K562 (cell line): Measurements from ENCODE around the gene ZDHHC5. TPM values are rescaled to one million over a fixed set of nuclear protein-coding genes. Genes with fewer than 3 reads are reported as not detected.
A peak's percentile ranks its signal among the peaks of the same experiment; 100 is the strongest.

Experiments
- CBFA2T2 ChIP-seq: fragments of 450-650 bp; conservative IDR thresholded peaks from 2 replicates; pipeline ENCODE4 v1.6.1; 2017; ENCODE audit warnings: mild to moderate bottlenecking
- DIDO1 ChIP-seq: fragments of 450-650 bp; IDR thresholded peaks from 2 replicates; pipeline ENCODE4 v1.6.1; 2016; ENCODE audit warnings: low read depth, missing biosample characterization, missing genetic modification characterization
- ESRRA ChIP-seq: fragments of 450-650 bp; IDR thresholded peaks from 2 replicates; pipeline ENCODE4 v1.6.1; 2014; ENCODE audit warnings: low read depth, mild to moderate bottlenecking, moderate library complexity, borderline replicate concordance
- HDAC1 ChIP-seq, 2 experiments: fragments of 450-650 bp; IDR thresholded peaks; 2 replicates each; pipeline ENCODE4 v1.6.1; 2016 to 2017; ENCODE audit warnings: inconsistent platforms in 1 of 2, mild to moderate bottlenecking in 1 of 2, moderate library complexity in 1 of 2
- HMG20A ChIP-seq: fragments of 450-650 bp; formaldehyde crosslinking; conservative IDR thresholded peaks from 2 replicates; pipeline ENCODE4 v1.4.0; 2020; ENCODE audit warnings: mild to moderate bottlenecking, mixed read lengths
- NCOA1 ChIP-seq: fragments of 450-650 bp; IDR thresholded peaks from 2 replicates; pipeline ENCODE4 v1.6.1; 2016; ENCODE audit warnings: low read depth
- PHF20 ChIP-seq: fragments of 450-650 bp; IDR thresholded peaks from 2 replicates; pipeline ENCODE4 v1.6.1; 2018; ENCODE audit not compliant: partially characterized antibody
- RBFOX2 ChIP-seq: fragments of 200-400 bp; formaldehyde crosslinking; IDR thresholded peaks from 2 replicates; pipeline ENCODE4 v1.6.1; 2017; ENCODE audit warnings: low read depth, mild to moderate bottlenecking, low read length, moderate library complexity
- RFX1 ChIP-seq: fragments of 450-650 bp; IDR thresholded peaks from 2 replicates; pipeline ENCODE4 v1.6.1; 2016; ENCODE audit warnings: mild to moderate bottlenecking, moderate library complexity
- SIRT6 ChIP-seq: IDR thresholded peaks from one replicate; pipeline ENCODE4 v1.6.1; 2012; ENCODE audit warnings: low read depth, mild to moderate bottlenecking, control low read depth, inconsistent platforms, low read length, moderate library complexity
- SLC30A9 ChIP-seq: fragments of 250-450 bp; sonication (Bioruptor Pico); IDR thresholded peaks from 2 replicates; pipeline ENCODE4 v1.8.0; 2022; ENCODE audit warnings: mild to moderate bottlenecking, moderate library complexity
- TAF1 ChIP-seq: IDR thresholded peaks from 2 replicates; pipeline ENCODE4 v1.6.1; 2011; ENCODE audit warnings: mild to moderate bottlenecking, low read length, moderate library complexity; ENCODE audit not compliant: insufficient read depth, control insufficient read depth, severe bottlenecking; ENCODE audit errors: extremely low read depth
- TCF7L2 ChIP-seq: fragments of 150-350 bp; IDR thresholded peaks from 2 replicates; pipeline ENCODE4 v1.6.1; 2016; ENCODE audit warnings: low read depth, mild to moderate bottlenecking, low read length, moderate library complexity
- TRIM28 ChIP-seq: fragments of 450-650 bp; IDR thresholded peaks from 2 replicates; pipeline ENCODE4 v1.6.1; 2017
- ZNF140 ChIP-seq: fragments of 250-450 bp; sonication (Bioruptor Pico); IDR thresholded peaks from 2 replicates; pipeline ENCODE4 v1.8.0; 2021; ENCODE audit warnings: moderate library complexity, mild to moderate bottlenecking, inconsistent platforms
- ZNF165 ChIP-seq: fragments of 250-450 bp; sonication (Bioruptor Pico); IDR thresholded peaks from 2 replicates; pipeline ENCODE4 v1.4.0; 2020; ENCODE audit warnings: borderline replicate concordance
- ZNF239 ChIP-seq: fragments of 250-450 bp; sonication (Bioruptor Pico); IDR thresholded peaks from 2 replicates; pipeline ENCODE4 v1.4.0; 2020; ENCODE audit warnings: mild to moderate bottlenecking
- ZNF24 ChIP-seq: fragments of 450-650 bp; IDR thresholded peaks from 2 replicates; pipeline ENCODE4 v1.6.1; 2016
- ZNF263 ChIP-seq: sonication (generic); formaldehyde crosslinking; IDR thresholded peaks from 2 replicates; pipeline ENCODE4 v1.8.0; 2022; ENCODE audit warnings: mild to moderate bottlenecking, missing genetic modification reagents, borderline replicate concordance
- ZNF583 ChIP-seq: fragments of 250-450 bp; sonication (Bioruptor Pico); IDR thresholded peaks from 2 replicates; pipeline ENCODE4 v1.4.0; 2020
- ZNF75A ChIP-seq: fragments of 450-650 bp; formaldehyde crosslinking; IDR thresholded peaks from 2 replicates; pipeline ENCODE4 v1.4.0; 2020; ENCODE audit warnings: mild to moderate bottlenecking
- polyA plus RNA-seq, 8 experiments: library from polyadenylated mRNA; depleted of rRNA in 4 of 8; stranded (reverse) in 5 of 8; unstranded in 3 of 8; fragments of >200 nt; fragmentation: Nextera tagmentation in 2 of 8; fragmentation: Illumina TruSeq in 1 of 8; extraction: Ambion mirVana in 2 of 8; extraction: Trizol in 1 of 8; gene quantifications; 2 replicates each; pipeline versions ENCODE4 v1.2.1 to v1.2.3, GENCODE V29; 2011 to 2014; ENCODE audit warnings: inconsistent platforms in 1 of 8, missing spikeins in 1 of 8
- total RNA-seq, 7 experiments: library from RNA; depleted of rRNA in 6 of 7; stranded (reverse); fragments of >200 nt in 6 of 7; fragmentation: Illumina TruSeq in 2 of 7; extraction: Trizol in 2 of 7; gene quantifications; 2 replicates each; pipeline versions ENCODE4 v1.2.1 to v1.2.3, GENCODE V29; 2011 to 2021; ENCODE audit warnings: low replicate concordance in 1 of 7
- TF ChIP-seq, protein P1 (sequence below): fragments of 200-800 bp; sonication (Bioruptor generic); IDR thresholded peaks from 2 replicates; pipeline ENCODE4 v1.6.1; 2017; ENCODE audit warnings: missing genetic modification characterization, missing compliant biosample characterization
- TF ChIP-seq, protein P2 (sequence below), 2 experiments: fragments of 250-450 bp in 1 of 2; fragments of 450-650 bp in 1 of 2; sonication (Bioruptor Pico) in 1 of 2; IDR thresholded peaks; 2 replicates each; pipeline versions ENCODE4 v1.6.1 to v1.8.0; 2016 to 2021; ENCODE audit warnings: mild to moderate bottlenecking in 2 of 2, moderate library complexity in 2 of 2, missing compliant biosample characterization in 1 of 2, missing genetic modification characterization in 1 of 2

Gene ZDHHC5
- total and polyA plus RNA-seq, 9 of the 15 experiments (the other 6 are each of a cell fraction or from before 2014, with no cell fraction given): 3.8 to 64.2 (median 35.9) TPM

- TF ChIP-seq ZNF583 (no peak), ZNF239 (CRISPR knock-in tag) (no peak), ZNF165 (no peak), TRIM28 (no peak), TCF7L2 (no peak), SLC30A9 (CRISPR knock-in tag) (no peak), RFX1 (no peak), DIDO1 (tag) (no peak), SIRT6 (no peak), RBFOX2 (no peak), CBFA2T2 (peak; percentile 99), ESRRA (no peak), NCOA1 (peak; percentile 68; the same call in 1 of the 2 replicates), PHF20 (no peak), ZNF75A (CRISPR knock-in tag) (no peak), TAF1 (peak; percentile 40), ZNF140 (CRISPR knock-in tag) (no peak), HDAC1 (IDR thresholded peaks at IDR 0.05) (peak in 1 of 2 experiments; percentile 95; a peak in 2 of 4 replicates), HMG20A (CRISPR knock-in tag) (no peak), ZNF24 (no peak), ZNF263 (CRISPR knock-in tag) (peak; percentile 17; the same call in 1 of the 2 replicates)
- TF ChIP-seq, protein P1, sequence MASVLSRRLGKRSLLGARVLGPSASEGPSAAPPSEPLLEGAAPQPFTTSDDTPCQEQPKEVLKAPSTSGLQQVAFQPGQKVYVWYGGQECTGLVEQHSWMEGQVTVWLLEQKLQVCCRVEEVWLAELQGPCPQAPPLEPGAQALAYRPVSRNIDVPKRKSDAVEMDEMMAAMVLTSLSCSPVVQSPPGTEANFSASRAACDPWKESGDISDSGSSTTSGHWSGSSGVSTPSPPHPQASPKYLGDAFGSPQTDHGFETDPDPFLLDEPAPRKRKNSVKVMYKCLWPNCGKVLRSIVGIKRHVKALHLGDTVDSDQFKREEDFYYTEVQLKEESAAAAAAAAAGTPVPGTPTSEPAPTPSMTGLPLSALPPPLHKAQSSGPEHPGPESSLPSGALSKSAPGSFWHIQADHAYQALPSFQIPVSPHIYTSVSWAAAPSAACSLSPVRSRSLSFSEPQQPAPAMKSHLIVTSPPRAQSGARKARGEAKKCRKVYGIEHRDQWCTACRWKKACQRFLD: peak; percentile 95
- TF ChIP-seq, protein P2, sequence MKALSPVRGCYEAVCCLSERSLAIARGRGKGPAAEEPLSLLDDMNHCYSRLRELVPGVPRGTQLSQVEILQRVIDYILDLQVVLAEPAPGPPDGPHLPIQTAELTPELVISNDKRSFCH (CRISPR knock-in tag; IDR thresholded peaks at IDR 0.05): no peak
- TF ChIP-seq, protein P2 (tag; IDR thresholded peaks at IDR 0.05): peak; percentile 84
Measured at GRCh38 chr11:57647960-57648800, 19.7 kb upstream of the ZDHHC5 start (continued).
